Fibroblast of lung (primary cell): ENCODE data around the gene CCNG2.

ENCODE experiments used
- EZH2 ChIP-seq: IDR thresholded peaks from 2 replicates; pipeline ENCODE4 v1.5.1; 2012; ENCODE audit warnings: low read length, control low read depth, mild to moderate bottlenecking; ENCODE audit errors: missing control alignments
- TF ChIP-seq, protein P1 (sequence below), 2 donors: IDR thresholded peaks in 1 of 2; conservative IDR thresholded peaks in 1 of 2; 1 replicate in 1 of 2; 2 replicates in 1 of 2; pipeline ENCODE4 v1.5.1; 2011 to 2012; ENCODE audit warnings: low read length in 2 of 2, control low read depth in 1 of 2, inconsistent platforms in 1 of 2, low read depth in 1 of 2, mild to moderate bottlenecking in 1 of 2

DNA sequence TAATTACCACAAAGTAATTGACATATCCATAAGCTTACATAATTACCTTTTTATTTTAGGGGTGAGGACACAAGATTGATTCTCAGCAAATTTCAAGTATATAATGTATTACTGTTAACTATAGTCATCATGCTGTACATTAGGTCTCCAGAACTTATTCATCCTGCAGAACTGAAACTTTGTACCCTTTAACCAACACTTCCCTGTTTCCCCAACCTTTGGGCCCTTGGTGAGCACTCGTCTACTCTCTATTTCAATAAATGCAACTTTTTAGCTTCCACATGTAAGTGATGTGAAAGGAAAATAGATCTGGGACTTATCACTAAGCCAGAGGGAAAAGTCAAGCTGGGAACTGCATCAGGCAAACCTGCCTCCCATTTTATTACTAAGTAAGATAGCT lies 33.6 kb upstream of the CCNG2 start:
- TF ChIP-seq EZH2 = no peak
- TF ChIP-seq, protein P1, sequence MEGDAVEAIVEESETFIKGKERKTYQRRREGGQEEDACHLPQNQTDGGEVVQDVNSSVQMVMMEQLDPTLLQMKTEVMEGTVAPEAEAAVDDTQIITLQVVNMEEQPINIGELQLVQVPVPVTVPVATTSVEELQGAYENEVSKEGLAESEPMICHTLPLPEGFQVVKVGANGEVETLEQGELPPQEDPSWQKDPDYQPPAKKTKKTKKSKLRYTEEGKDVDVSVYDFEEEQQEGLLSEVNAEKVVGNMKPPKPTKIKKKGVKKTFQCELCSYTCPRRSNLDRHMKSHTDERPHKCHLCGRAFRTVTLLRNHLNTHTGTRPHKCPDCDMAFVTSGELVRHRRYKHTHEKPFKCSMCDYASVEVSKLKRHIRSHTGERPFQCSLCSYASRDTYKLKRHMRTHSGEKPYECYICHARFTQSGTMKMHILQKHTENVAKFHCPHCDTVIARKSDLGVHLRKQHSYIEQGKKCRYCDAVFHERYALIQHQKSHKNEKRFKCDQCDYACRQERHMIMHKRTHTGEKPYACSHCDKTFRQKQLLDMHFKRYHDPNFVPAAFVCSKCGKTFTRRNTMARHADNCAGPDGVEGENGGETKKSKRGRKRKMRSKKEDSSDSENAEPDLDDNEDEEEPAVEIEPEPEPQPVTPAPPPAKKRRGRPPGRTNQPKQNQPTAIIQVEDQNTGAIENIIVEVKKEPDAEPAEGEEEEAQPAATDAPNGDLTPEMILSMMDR (conservative IDR thresholded peaks at IDR 0.05 in 1 of 2, IDR thresholded peaks at IDR 0.05 in 1 of 2; ENCODE audit: low read depth in 1 of 2, low read length in 2 of 2) = no peak
